Type B pancreatic cell (in vitro differentiated cells): ENCODE results near the gene YPEL1. TPM values are rescaled to one million over a fixed set of nuclear protein-coding genes. Genes with fewer than 3 reads are reported as not detected.
A peak's percentile ranks its signal among the peaks of the same experiment; 100 is the strongest.

Experiments
- DNase-seq: peaks from one replicate; pipeline ENCODE4 v3.0.0; 2021; ENCODE audit warnings: mixed read lengths; ENCODE audit not compliant: unreplicated experiment; ENCODE audit errors: extremely low spot score
- H3K27ac Mint-ChIP-seq: 2 replicates; pipeline ENCODE4 v1.8.0; 2021; ENCODE audit warnings: mild to moderate bottlenecking, mixed read lengths
- H3K27me3 Mint-ChIP-seq: 2 replicates; pipeline ENCODE4 v1.8.0; 2021; ENCODE audit warnings: mixed read lengths
- H3K36me3 Mint-ChIP-seq: 2 replicates; pipeline ENCODE4 v1.8.0; 2021; ENCODE audit warnings: mixed read lengths
- H3K4me1 Mint-ChIP-seq: one replicate; pipeline ENCODE4 v1.8.0; 2021; ENCODE audit warnings: mixed read lengths; ENCODE audit not compliant: unreplicated experiment
- H3K4me3 Mint-ChIP-seq: 2 replicates; pipeline ENCODE4 v1.8.0; 2021; ENCODE audit warnings: mild to moderate bottlenecking, mixed read lengths
- H3K9me3 Mint-ChIP-seq: 2 replicates; pipeline ENCODE4 v1.8.0; 2021; ENCODE audit warnings: mixed read lengths
- CTCF ChIP-seq: fragments of 200-600 bp; sonication (generic); conservative IDR thresholded peaks from 2 replicates; pipeline ENCODE4 v1.5.0; 2021; ENCODE audit warnings: antibody characterized with exemption, mild to moderate bottlenecking
- total RNA-seq: library from RNA; stranded (reverse); gene quantifications from 2 replicates; pipeline ENCODE4 v1.2.1, GENCODE V29; 2021; ENCODE audit warnings: low replicate concordance

Gene YPEL1
- total RNA-seq, 1 donor from 2014 or later: 19.3 TPM

- Mint-ChIP-seq H3K4me1 (peaks cover 31% of the 10 kb centered on the region), H3K27ac (peak overlapping the region; percentile 72), H3K4me3 (peak overlapping the region; percentile 49), H3K27me3 (no peaks in the 10 kb centered on the region), H3K36me3 (peaks cover 2% of the 10 kb centered on the region), H3K9me3 (no peaks in the 10 kb centered on the region)
- DNase-seq: no peak
- no peak for TF ChIP-seq CTCF
Observed at GRCh38 chr22:21714786-21715185, 20.8 kb downstream of the YPEL1 start.

- Mint-ChIP-seq H3K9me3 (no peaks in the 10 kb centered on the region), H3K4me3 (no peak overlapping the region), H3K27ac (peak overlapping the region; percentile 72), H3K4me1 (peaks cover 28% of the 10 kb centered on the region), H3K36me3 (peaks cover 7% of the 10 kb centered on the region), H3K27me3 (no peaks in the 10 kb centered on the region)
- DNase-seq: no peak
- TF ChIP-seq CTCF: no peak
Observed at GRCh38 chr22:21714059-21714770, 21.4 kb downstream of the YPEL1 start.

GRCh38 chr22:21713428-21714058, 22.1 kb downstream of the YPEL1 start:
- DNase-seq: no peak
- Mint-ChIP-seq H3K36me3 (peaks cover 12% of the 10 kb centered on the region), H3K27me3 (no peaks in the 10 kb centered on the region), H3K4me1 (peaks cover 23% of the 10 kb centered on the region), H3K27ac (peak overlapping the region; percentile 62), H3K4me3 (no peak overlapping the region), H3K9me3 (no peaks in the 10 kb centered on the region)
- TF ChIP-seq CTCF: no peak

GRCh38 chr22:21712751-21713427, 22.7 kb downstream of the YPEL1 start:
- peaks cover 12% of the 10 kb centered on the region for H3K36me3 Mint-ChIP-seq
- H3K9me3 Mint-ChIP-seq: no peaks in the 10 kb centered on the region
- peaks cover 23% of the 10 kb centered on the region for H3K4me1 Mint-ChIP-seq
- no peak for DNase-seq
- peak; percentile 83 for TF ChIP-seq CTCF
- no peaks in the 10 kb centered on the region for H3K27me3 Mint-ChIP-seq
- no peak overlapping the region for H3K4me3 Mint-ChIP-seq
- peak overlapping the region; percentile 62 for H3K27ac Mint-ChIP-seq

GRCh38 chr22:21711851-21712250, 23.7 kb downstream of the YPEL1 start:
- H3K4me1 Mint-ChIP-seq: peaks cover 23% of the 10 kb centered on the region
- TF ChIP-seq CTCF: no peak
- H3K4me3 Mint-ChIP-seq: no peak overlapping the region
- no peak overlapping the region for H3K27ac Mint-ChIP-seq
- DNase-seq: no peak
- no peaks in the 10 kb centered on the region for H3K9me3 Mint-ChIP-seq
- H3K27me3 Mint-ChIP-seq: no peaks in the 10 kb centered on the region
- H3K36me3 Mint-ChIP-seq: peaks cover 12% of the 10 kb centered on the region
